ENCODE data around the gene CLEC1A.

DNA sequence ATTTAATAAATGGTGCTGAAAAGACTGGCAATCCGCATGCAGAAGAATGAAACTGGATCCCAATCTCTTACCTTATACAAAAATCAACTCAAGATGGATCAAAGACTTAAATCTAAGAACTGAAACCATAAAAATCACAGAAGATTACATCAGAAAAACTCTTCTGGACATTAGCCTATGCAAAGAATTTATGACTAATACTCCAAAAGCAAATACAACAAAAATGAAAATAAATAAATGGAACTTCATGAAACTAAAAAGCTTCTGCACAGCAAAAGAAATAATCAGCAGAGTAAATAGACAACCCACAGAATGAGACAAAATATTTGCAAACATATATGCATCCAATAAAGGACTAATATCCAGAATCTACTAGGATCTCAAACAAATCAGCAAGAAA lies 14.3 kb upstream of the CLEC1A start:
- TF ChIP-seq, protein P1, sequence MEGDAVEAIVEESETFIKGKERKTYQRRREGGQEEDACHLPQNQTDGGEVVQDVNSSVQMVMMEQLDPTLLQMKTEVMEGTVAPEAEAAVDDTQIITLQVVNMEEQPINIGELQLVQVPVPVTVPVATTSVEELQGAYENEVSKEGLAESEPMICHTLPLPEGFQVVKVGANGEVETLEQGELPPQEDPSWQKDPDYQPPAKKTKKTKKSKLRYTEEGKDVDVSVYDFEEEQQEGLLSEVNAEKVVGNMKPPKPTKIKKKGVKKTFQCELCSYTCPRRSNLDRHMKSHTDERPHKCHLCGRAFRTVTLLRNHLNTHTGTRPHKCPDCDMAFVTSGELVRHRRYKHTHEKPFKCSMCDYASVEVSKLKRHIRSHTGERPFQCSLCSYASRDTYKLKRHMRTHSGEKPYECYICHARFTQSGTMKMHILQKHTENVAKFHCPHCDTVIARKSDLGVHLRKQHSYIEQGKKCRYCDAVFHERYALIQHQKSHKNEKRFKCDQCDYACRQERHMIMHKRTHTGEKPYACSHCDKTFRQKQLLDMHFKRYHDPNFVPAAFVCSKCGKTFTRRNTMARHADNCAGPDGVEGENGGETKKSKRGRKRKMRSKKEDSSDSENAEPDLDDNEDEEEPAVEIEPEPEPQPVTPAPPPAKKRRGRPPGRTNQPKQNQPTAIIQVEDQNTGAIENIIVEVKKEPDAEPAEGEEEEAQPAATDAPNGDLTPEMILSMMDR (IDR thresholded peaks at IDR 0.05; ENCODE audit: borderline replicate concordance, extremely low read depth, low read length, poor library complexity, severe bottlenecking) = no peak
- no peak for TF ChIP-seq EZH2 (IDR thresholded peaks at IDR 0.05; ENCODE audit: borderline replicate concordance, low read depth, low read length, severe bottlenecking)

Data from DND-41 (cell line).